BLaER1 treated with 17β-estradiol and CSF1 and Interleukin-3, amounts not matched to agents 10 nM and 100 nM (cell line): ENCODE data around the gene ECE1.
A peak's percentile ranks its signal among the peaks of the same experiment; 100 is the strongest.

Source experiments
- H3K27ac ChIP-seq, 11 experiments: shearing (Covaris generic); formaldehyde crosslinking; 2 replicates each; pipeline ENCODE4 v1.8.1; 2022
- H3K27me3 ChIP-seq, 11 experiments: shearing (Covaris generic); formaldehyde crosslinking; 2 replicates each; pipeline ENCODE4 v1.8.1; 2022
- H3K36me3 ChIP-seq, 11 experiments: shearing (Covaris generic); formaldehyde crosslinking; 2 replicates each; pipeline ENCODE4 v1.8.1; 2022
- H3K4me1 ChIP-seq, 10 experiments: shearing (Covaris generic); formaldehyde crosslinking; 2 replicates each; pipeline ENCODE4 v1.8.1; 2022
- H3K4me2 ChIP-seq, 11 experiments: shearing (Covaris generic); formaldehyde crosslinking; 2 replicates each; pipeline ENCODE4 v1.8.1; 2022
- H3K4me3 ChIP-seq, 10 experiments: shearing (Covaris generic); formaldehyde crosslinking; 2 replicates each; pipeline ENCODE4 v1.8.1; 2022
- H3K9ac ChIP-seq, 11 experiments: shearing (Covaris generic); formaldehyde crosslinking; 2 replicates each; pipeline ENCODE4 v1.8.1; 2022
- H3K9me3 ChIP-seq, 11 experiments: shearing (Covaris generic); formaldehyde crosslinking; replicated peaks in 1 of 11; 2 replicates each; pipeline ENCODE4 v1.8.1; 2022
- H4K20me1 ChIP-seq, 11 experiments: shearing (Covaris generic); formaldehyde crosslinking; 2 replicates each; pipeline ENCODE4 v1.8.1; 2022
- Cebpa-rat ChIP-seq, 11 experiments: shearing (Covaris generic); IDR thresholded peaks; 2 replicates each; pipeline ENCODE4 v1.8.1; 2022

Gene ECE1

GRCh38 chr1:21300774-21301173 is 10.5 kb upstream of the ECE1 start:
- peak overlapping the region in 10 of 11 experiments; percentile 54 to 100 (median 71); a peak in 17 of 22 replicates for H3K4me2 ChIP-seq
- H3K27me3 ChIP-seq: 0 out of 22 replicates have a peak, but pooled peaks cover 0 to 8% (median 0%) of the 10 kb centered on the region in 11 experiments
- peak overlapping the region in 1 of 11 experiments; percentile 48; a peak in 1 of 22 replicates for H3K9ac ChIP-seq
- peak overlapping the region in 3 of 11 experiments; percentile 58 to 95 (median 88); a peak in 4 of 22 replicates for H3K27ac ChIP-seq
- peaks cover 0 to 17% (median 0%) of the 10 kb centered on the region in 11 experiments; a peak in 4 of 22 replicates for H4K20me1 ChIP-seq
- H3K36me3 ChIP-seq: no peaks in the 10 kb centered on the region
- H3K9me3 ChIP-seq: no peaks in the 10 kb centered on the region
- H3K4me1 ChIP-seq: peaks cover 26 to 68% (median 62%) of the 10 kb centered on the region in 10 experiments
- H3K4me3 ChIP-seq: no peak overlapping the region
- TF ChIP-seq Cebpa-rat (IDR thresholded peaks at IDR 0.05): no peak

DNA sequence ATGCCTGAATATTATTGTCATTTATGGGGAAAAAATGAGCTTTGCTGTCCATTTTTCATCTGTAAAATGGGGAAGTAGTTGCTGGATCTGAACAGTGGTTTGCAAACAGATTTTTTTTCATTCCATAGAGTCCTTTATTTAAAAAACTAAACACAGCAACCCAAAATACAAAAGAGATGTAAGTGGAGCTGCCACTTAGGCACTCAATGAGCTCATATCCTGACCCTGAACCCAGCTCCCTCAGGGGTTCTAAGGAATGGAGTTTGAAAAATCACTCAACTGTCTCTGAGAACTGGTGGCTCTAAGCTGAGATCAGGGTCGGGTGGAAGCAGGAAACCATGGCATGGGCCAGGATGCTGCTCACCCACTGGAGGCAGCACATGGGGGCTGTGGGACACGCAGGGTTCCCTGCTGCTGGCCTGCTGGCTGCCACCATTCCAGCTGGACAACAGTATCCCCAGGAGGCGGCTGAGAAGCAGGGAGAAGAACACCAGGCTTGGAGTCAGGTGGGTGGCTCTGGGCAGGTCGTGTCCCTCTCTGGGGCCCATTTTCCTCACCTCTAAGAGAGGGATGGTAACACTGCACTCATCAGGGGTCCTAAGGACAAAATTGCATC is 9.6 kb upstream of the ECE1 start:
- Histone ChIP-seq H3K27me3 (0 out of 22 replicates have a peak, but pooled peaks cover 0 to 8% (median 0%) of the 10 kb centered on the region in 11 experiments), H3K4me3 (no peak overlapping the region), H3K4me2 (peak overlapping the region; percentile 39 to 100 (median 68)), H3K9me3 (no peaks in the 10 kb centered on the region), H3K36me3 (no peaks in the 10 kb centered on the region), H3K9ac (peak overlapping the region in 5 of 11 experiments; percentile 6 to 49 (median 44); a peak in 6 of 22 replicates), H4K20me1 (peaks cover 0 to 13% (median 0%) of the 10 kb centered on the region in 11 experiments; a peak in 4 of 22 replicates), H3K27ac (peak overlapping the region in 5 of 11 experiments; percentile 33 to 95 (median 58); a peak in 9 of 22 replicates), H3K4me1 (peaks cover 35 to 73% (median 71%) of the 10 kb centered on the region in 10 experiments)
- TF ChIP-seq Cebpa-rat (IDR thresholded peaks at IDR 0.05): peak in 1 of 11 experiments; percentile 34; a peak in 1 of 22 replicates

DNA sequence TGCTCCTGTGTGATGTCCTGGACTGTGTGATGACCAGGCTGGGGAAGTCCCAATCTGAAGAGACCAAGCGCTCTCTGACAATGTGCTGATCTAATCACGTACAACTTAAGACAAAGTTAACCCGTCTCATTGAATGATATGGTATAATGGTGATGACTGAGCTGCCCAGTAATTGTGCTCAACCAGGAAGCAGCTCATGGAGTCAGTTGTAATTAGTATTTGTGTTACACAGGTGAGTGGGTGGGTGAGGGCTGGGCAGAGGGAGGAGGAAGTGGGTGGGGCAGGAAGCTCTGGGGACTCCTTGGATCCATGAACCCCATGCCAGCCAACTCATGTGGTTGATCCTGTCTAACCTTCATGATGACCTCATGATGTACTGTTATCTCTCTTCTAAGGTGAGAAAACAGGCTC is 8.7 kb upstream of the ECE1 start:
- peak overlapping the region; percentile 39 to 100 (median 68) for H3K4me2 ChIP-seq
- no peak overlapping the region for H3K4me3 ChIP-seq
- peaks cover 0 to 13% (median 0%) of the 10 kb centered on the region in 11 experiments; a peak in 5 of 22 replicates for H4K20me1 ChIP-seq
- H3K9me3 ChIP-seq: no peaks in the 10 kb centered on the region
- no peaks in the 10 kb centered on the region for H3K36me3 ChIP-seq
- H3K4me1 ChIP-seq: peaks cover 44 to 83% (median 80%) of the 10 kb centered on the region in 10 experiments
- no peak for TF ChIP-seq Cebpa-rat (IDR thresholded peaks at IDR 0.05)
- H3K27ac ChIP-seq: peak overlapping the region in 4 of 11 experiments; percentile 66 to 95 (median 89); a peak in 8 of 22 replicates
- 0 out of 22 replicates have a peak, but pooled peaks cover 0 to 8% (median 0%) of the 10 kb centered on the region in 11 experiments for H3K27me3 ChIP-seq
- no peak overlapping the region; a peak in 1 of 22 replicates for H3K9ac ChIP-seq

DNA sequence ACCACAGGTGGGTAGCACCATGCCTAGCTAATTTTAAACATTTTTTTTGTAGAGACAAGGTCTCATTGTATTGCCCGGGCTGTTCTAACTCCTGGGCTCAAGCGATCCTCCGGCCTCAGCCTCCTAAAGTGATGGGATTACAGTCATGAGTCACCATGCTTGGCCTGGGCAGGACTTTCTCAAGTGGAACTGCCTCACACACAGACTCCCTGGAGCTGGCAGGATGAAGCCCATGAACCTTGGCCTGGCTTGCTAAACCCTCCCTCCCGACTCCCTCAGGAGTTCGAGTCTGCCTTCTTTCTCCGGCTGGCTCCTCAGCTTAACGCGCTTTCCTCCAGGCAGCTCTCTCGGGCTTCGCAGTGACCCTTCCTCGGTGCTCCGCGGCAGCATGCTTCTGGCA is 7.7 kb upstream of the ECE1 start:
- peaks cover 0 to 11% (median 0%) of the 10 kb centered on the region in 11 experiments; a peak in 5 of 22 replicates for H4K20me1 ChIP-seq

GRCh38 chr1:21296509-21297354 is 6.5 kb upstream of the ECE1 start:
- Histone ChIP-seq H3K27ac (peak overlapping the region in 7 of 11 experiments; percentile 19 to 95 (median 88); a peak in 11 of 22 replicates), H3K4me1 (peaks cover 58 to 93% (median 90%) of the 10 kb centered on the region in 10 experiments), H3K27me3 (peaks cover 0 to 27% (median 0%) of the 10 kb centered on the region in 11 experiments; a peak in 4 of 22 replicates), H3K36me3 (no peaks in the 10 kb centered on the region), H3K9me3 (no peaks in the 10 kb centered on the region), H3K4me2 (peak overlapping the region in 9 of 11 experiments; percentile 68 to 100 (median 97); a peak in 16 of 22 replicates), H3K9ac (peak overlapping the region in 4 of 11 experiments; percentile 47 to 83 (median 78); a peak in 6 of 22 replicates), H4K20me1 (peaks cover 0 to 11% (median 0%) of the 10 kb centered on the region in 11 experiments; a peak in 3 of 22 replicates), H3K4me3 (no peak overlapping the region)
- no peak for TF ChIP-seq Cebpa-rat (IDR thresholded peaks at IDR 0.05)

More for the DNA sequence above, 7.7 kb upstream of the ECE1 start:
- no peak for TF ChIP-seq Cebpa-rat (IDR thresholded peaks at IDR 0.05)
- no peaks in the 10 kb centered on the region for H3K36me3 ChIP-seq
- H3K27ac ChIP-seq: peak overlapping the region in 4 of 11 experiments; percentile 66 to 95 (median 89); a peak in 7 of 22 replicates
- peaks cover 54 to 86% (median 82%) of the 10 kb centered on the region in 10 experiments for H3K4me1 ChIP-seq
- peak overlapping the region in 3 of 11 experiments; percentile 16 to 60 (median 24); a peak in 5 of 22 replicates for H3K9ac ChIP-seq
- peak overlapping the region in 10 of 11 experiments; percentile 54 to 100 (median 71); a peak in 18 of 22 replicates for H3K4me2 ChIP-seq
- H3K4me3 ChIP-seq: no peak overlapping the region
- H3K9me3 ChIP-seq: no peaks in the 10 kb centered on the region
- peaks cover 0 to 16% (median 0%) of the 10 kb centered on the region in 11 experiments; a peak in 4 of 22 replicates for H3K27me3 ChIP-seq

GRCh38 chr1:21295545-21295944 is 5.3 kb upstream of the ECE1 start:
- Histone ChIP-seq H3K4me3 (no peak overlapping the region), H3K27ac (peak overlapping the region in 10 of 11 experiments; percentile 42 to 95 (median 80); a peak in 18 of 22 replicates), H3K9me3 (no peaks in the 10 kb centered on the region), H3K9ac (peak overlapping the region in 10 of 11 experiments; percentile 0 to 83 (median 64); a peak in 14 of 22 replicates), H3K36me3 (no peaks in the 10 kb centered on the region), H3K4me2 (peak overlapping the region; percentile 73 to 100 (median 97); a peak in 21 of 22 replicates), H3K4me1 (peaks cover 64 to 100% (median 98%) of the 10 kb centered on the region in 10 experiments), H3K27me3 (peaks cover 0 to 39% (median 0%) of the 10 kb centered on the region in 11 experiments; a peak in 6 of 22 replicates), H4K20me1 (peaks cover 0 to 8% (median 0%) of the 10 kb centered on the region in 11 experiments; a peak in 3 of 22 replicates)
- no peak for TF ChIP-seq Cebpa-rat (IDR thresholded peaks at IDR 0.05)

DNA sequence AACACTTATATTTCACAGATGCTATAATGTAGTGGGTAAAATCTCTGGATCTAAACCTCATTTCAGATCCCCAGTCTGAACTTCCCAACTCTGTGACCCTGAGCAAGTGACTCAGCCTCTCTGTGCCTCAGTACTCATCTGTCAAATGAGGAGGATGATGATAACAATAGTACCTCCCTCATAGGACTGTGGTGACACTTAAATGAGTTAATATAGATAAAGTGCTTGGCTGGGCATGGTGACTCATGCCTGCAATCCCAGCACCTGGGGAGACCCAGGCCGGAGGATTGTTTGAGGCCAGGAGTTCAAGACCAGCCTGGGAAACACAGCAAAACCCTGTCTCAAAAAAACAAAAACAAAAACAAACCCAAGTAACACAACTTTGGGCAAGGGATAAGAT is 4.7 kb upstream of the ECE1 start:
- no peak for TF ChIP-seq Cebpa-rat (IDR thresholded peaks at IDR 0.05)
- peaks cover 0 to 42% (median 0%) of the 10 kb centered on the region in 11 experiments; a peak in 6 of 22 replicates for H3K27me3 ChIP-seq
- H3K9ac ChIP-seq: peak overlapping the region in 9 of 11 experiments; percentile 48 to 83 (median 73); a peak in 18 of 22 replicates
- H4K20me1 ChIP-seq: peaks cover 0 to 7% (median 0%) of the 10 kb centered on the region in 11 experiments; a peak in 3 of 22 replicates
- no peaks in the 10 kb centered on the region for H3K36me3 ChIP-seq
- H3K9me3 ChIP-seq: no peaks in the 10 kb centered on the region
- peak overlapping the region in 10 of 11 experiments; percentile 42 to 95 (median 80); a peak in 20 of 22 replicates for H3K27ac ChIP-seq
- H3K4me3 ChIP-seq: peak overlapping the region in 5 of 10 experiments; percentile 27 to 51 (median 36); a peak in 5 of 20 replicates
- peak overlapping the region; percentile 73 to 100 (median 97) for H3K4me2 ChIP-seq
- peaks cover 63 to 98% (median 96%) of the 10 kb centered on the region in 10 experiments for H3K4me1 ChIP-seq
